Lower leg skin (tissue), 4 donors: ENCODE data around the gene PHOX2B. TPM values are rescaled to one million over a fixed set of nuclear protein-coding genes. Genes with fewer than 3 reads are reported as not detected.

ENCODE experiments used
- DNase-seq, 2 donors: peaks; one replicate each; pipeline ENCODE4 v3.0.0-alpha.2; 2019; ENCODE audit warnings: low spot score in 2 of 2
- H3K4me3 ChIP-seq: fragments of 200-600 bp; sonication (generic); 2 replicates; pipeline ENCODE4 v1.5.1; 2017; ENCODE audit warnings: mild to moderate bottlenecking, low read depth; ENCODE audit not compliant: poor library complexity, severe bottlenecking
- CTCF ChIP-seq, 3 donors: fragments of 450-650 bp; IDR thresholded peaks; one replicate each; pipeline ENCODE4 v1.5.1; 2016; ENCODE audit warnings: antibody characterized with exemption in 3 of 3, mild to moderate bottlenecking in 3 of 3, moderate library complexity in 2 of 3
- POLR2A ChIP-seq, 2 donors: fragments of 450-650 bp; IDR thresholded peaks; one replicate each; pipeline ENCODE4 v1.6.1; 2016 to 2017; ENCODE audit warnings: antibody characterized with exemption in 2 of 2, mild to moderate bottlenecking in 1 of 2, moderate library complexity in 1 of 2
- WGBS, 2 donors: methylation state at CpG; one replicate each; pipeline ENCODE4 v1.1.5; 2018; 5-methylcytosine and 5-hydroxymethylcytosine counted together
- intact Hi-C: fragments of 100-400 bp; cut with DNase I; formaldehyde crosslinking; loops from one replicate; pipeline ENCODE4 v1.15.0; 2023; ENCODE audit warnings: low total_unique reads
- total RNA-seq, 4 donors: library from RNA; depleted of rRNA; stranded (reverse); fragments of >200 nt; gene quantifications; one replicate each; pipeline ENCODE4 v1.1.0, GENCODE V29; 2016

Gene PHOX2B
- total RNA-seq, 4 donors from 2014 or later: not detected

GRCh38 chr4:41722181-41722580 lies 26.3 kb downstream of the PHOX2B start:
- intact Hi-C loops: no loop called here
- DNase-seq: no peak
- TF ChIP-seq POLR2A (IDR thresholded peaks at IDR 0.05): no peak
- no peak for TF ChIP-seq CTCF (IDR thresholded peaks at IDR 0.05)
- H3K4me3 ChIP-seq: no peak overlapping the region
- WGBS, 2 donors: 88 to 97% methylated on average over 1 of the region's 1 CpG

GRCh38 chr4:41719417-41719816 lies 29.1 kb downstream of the PHOX2B start:
- DNase-seq: no peak
- no peak overlapping the region for H3K4me3 ChIP-seq
- intact Hi-C loops: no loop called here
- 80 to 85% methylated on average over 2 of the region's 2 CpGs for WGBS, 2 donors
- TF ChIP-seq CTCF (IDR thresholded peaks at IDR 0.05) (no peak), POLR2A (IDR thresholded peaks at IDR 0.05) (no peak)

- TF ChIP-seq CTCF (IDR thresholded peaks at IDR 0.05): no peak
- no peak for TF ChIP-seq POLR2A (IDR thresholded peaks at IDR 0.05)
- intact Hi-C loops: no loop called here
- no peak overlapping the region for H3K4me3 ChIP-seq
- DNase-seq: no peak
Observed at GRCh38 chr4:41718907-41719306, 29.6 kb downstream of the PHOX2B start.

GRCh38 chr4:41715155-41715554 lies 33.4 kb downstream of the PHOX2B start:
- TF ChIP-seq CTCF (IDR thresholded peaks at IDR 0.05) (no peak), POLR2A (IDR thresholded peaks at IDR 0.05) (no peak)
- DNase-seq: no peak
- intact Hi-C loops: no loop called here
- no peak overlapping the region for H3K4me3 ChIP-seq
- WGBS, 2 donors: 52 to 56% methylated on average over 1 of the region's 1 CpG

- 77 to 78% methylated on average over 6 of the region's 6 CpGs for WGBS, 2 donors
- intact Hi-C loops: no loop called here
- no peak overlapping the region for H3K4me3 ChIP-seq
- TF ChIP-seq POLR2A (IDR thresholded peaks at IDR 0.05): no peak
- TF ChIP-seq CTCF (IDR thresholded peaks at IDR 0.05): no peak
- DNase-seq: no peak
Observed at GRCh38 chr4:41714364-41715000, 34.0 kb downstream of the PHOX2B start.

GRCh38 chr4:41713768-41714167 lies 34.8 kb downstream of the PHOX2B start:
- no peak for TF ChIP-seq POLR2A (IDR thresholded peaks at IDR 0.05)
- TF ChIP-seq CTCF (IDR thresholded peaks at IDR 0.05): no peak
- WGBS, 2 donors: 68% methylated on average over 1 of the region's 1 CpG

More at GRCh38 chr4:41713768-41714167, 34.8 kb downstream of the PHOX2B start:
- no peak overlapping the region for H3K4me3 ChIP-seq
- intact Hi-C loops: no loop called here
- DNase-seq: no peak
